Sigmoid colon (tissue), 7 donors: ENCODE data around the gene GPD2. TPM values are rescaled to one million over a fixed set of nuclear protein-coding genes. Genes with fewer than 3 reads are reported as not detected.
A peak's percentile ranks its signal among the peaks of the same experiment; 100 is the strongest.

Source experiments
- DNase-seq: peaks from one replicate; pipeline ENCODE4 v3.0.0-alpha.2; 2019
- H3K27ac ChIP-seq, 4 donors: fragments of 200-600 bp; sonication (generic); one replicate each; pipeline ENCODE4 v1.5.1; 2016 to 2019; ENCODE audit warnings: mild to moderate bottlenecking in 1 of 4
- H3K27me3 ChIP-seq, 3 donors: fragments of 200-600 bp; sonication (generic); one replicate each; pipeline ENCODE4 v1.5.1; 2019; ENCODE audit warnings: mild to moderate bottlenecking in 1 of 3
- H3K36me3 ChIP-seq, 4 donors: fragments of 200-600 bp; sonication (generic); one replicate each; pipeline ENCODE4 v1.5.1; 2016 to 2019
- H3K4me1 ChIP-seq, 4 donors: fragments of 200-600 bp; sonication (generic); one replicate each; pipeline ENCODE4 v1.5.1; 2017 to 2019
- H3K4me3 ChIP-seq, 4 donors: fragments of 200-600 bp; sonication (generic); one replicate each; pipeline ENCODE4 v1.5.1; 2017 to 2019; ENCODE audit warnings: mild to moderate bottlenecking in 2 of 4, moderate library complexity in 1 of 4
- H3K9me3 ChIP-seq, 4 donors: fragments of 200-600 bp in 3 of 4; sonication (generic) in 3 of 4; one replicate each; pipeline versions ENCODE4 v1.5.1 to v1.6.1; 2013 to 2019
- EP300 ChIP-seq, 4 donors: sonication (generic); formaldehyde crosslinking; IDR thresholded peaks; one replicate each; pipeline ENCODE4 v1.6.1; 2017; ENCODE audit warnings: antibody characterized with exemption in 4 of 4
- POLR2A ChIP-seq, 2 donors: fragments of 450-650 bp; IDR thresholded peaks; one replicate each; pipeline ENCODE4 v1.6.1; 2016; ENCODE audit warnings: antibody characterized with exemption in 2 of 2, mild to moderate bottlenecking in 2 of 2, moderate library complexity in 2 of 2
- POLR2AphosphoS5 ChIP-seq, 4 donors: sonication (generic); formaldehyde crosslinking; IDR thresholded peaks; one replicate each; pipeline ENCODE4 v1.6.1; 2017; ENCODE audit warnings: antibody characterized with exemption in 4 of 4
- WGBS, 2 donors: extraction: QIAGEN DNeasy Blood & Tissue Kit; methylation state at CpG; one replicate each; pipeline ENCODE4 v1.1.7; 2013; 5-methylcytosine and 5-hydroxymethylcytosine counted together
- intact Hi-C: fragments of 100-400 bp; cut with DNase I; formaldehyde crosslinking; loops from one replicate; pipeline ENCODE4 v1.15.1; 2023
- polyA plus RNA-seq, 3 donors: library from polyadenylated mRNA; stranded (reverse); fragments of 200-250 nt; gene quantifications; one replicate each; pipeline ENCODE4 v1.2.3, GENCODE V29; 2013
- total RNA-seq, 4 donors: library from RNA; depleted of rRNA; stranded (reverse); fragments of >200 nt; gene quantifications; one replicate each; pipeline ENCODE4 v1.1.0, GENCODE V29; 2016
- TF ChIP-seq, protein P1 (sequence below), 4 experiments: fragments of 450-650 bp in 3 of 4; fragments of 200-600 bp in 1 of 4; IDR thresholded peaks; one replicate each; pipeline ENCODE4 v1.5.1; 2016 to 2019; ENCODE audit warnings: antibody characterized with exemption in 4 of 4, mild to moderate bottlenecking in 3 of 4, moderate library complexity in 2 of 4
- donor health status: healthy with polysubstance abuse.
- donor health status: Bipolar disorder and iron deficiency.
- donor health status: healthy.

GPD2 gene
- total and polyA plus RNA-seq, 7 donors: 13.2 to 44.6 (median 16.3) TPM

DNA sequence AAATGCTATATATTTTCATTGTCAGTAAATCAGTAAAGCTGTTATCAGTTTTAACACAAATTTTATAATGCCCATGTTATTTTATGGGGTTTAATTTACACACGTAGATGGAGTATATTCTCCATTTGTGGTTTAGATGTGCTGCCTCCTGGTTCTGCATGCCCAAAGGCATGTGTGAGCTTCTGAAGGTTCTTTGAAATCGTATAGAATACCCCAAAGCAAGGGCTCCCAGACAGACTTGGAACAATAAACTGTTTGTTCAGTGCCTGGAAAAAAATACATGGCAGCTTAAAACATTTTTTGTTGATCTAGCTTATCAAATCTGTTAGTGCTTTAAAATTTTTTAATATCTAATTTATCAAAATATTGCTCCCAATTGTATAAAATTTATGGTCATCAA, 150.4 kb downstream of the GPD2 start:
- H3K27ac ChIP-seq: no peak overlapping the region
- TF ChIP-seq, protein P1, sequence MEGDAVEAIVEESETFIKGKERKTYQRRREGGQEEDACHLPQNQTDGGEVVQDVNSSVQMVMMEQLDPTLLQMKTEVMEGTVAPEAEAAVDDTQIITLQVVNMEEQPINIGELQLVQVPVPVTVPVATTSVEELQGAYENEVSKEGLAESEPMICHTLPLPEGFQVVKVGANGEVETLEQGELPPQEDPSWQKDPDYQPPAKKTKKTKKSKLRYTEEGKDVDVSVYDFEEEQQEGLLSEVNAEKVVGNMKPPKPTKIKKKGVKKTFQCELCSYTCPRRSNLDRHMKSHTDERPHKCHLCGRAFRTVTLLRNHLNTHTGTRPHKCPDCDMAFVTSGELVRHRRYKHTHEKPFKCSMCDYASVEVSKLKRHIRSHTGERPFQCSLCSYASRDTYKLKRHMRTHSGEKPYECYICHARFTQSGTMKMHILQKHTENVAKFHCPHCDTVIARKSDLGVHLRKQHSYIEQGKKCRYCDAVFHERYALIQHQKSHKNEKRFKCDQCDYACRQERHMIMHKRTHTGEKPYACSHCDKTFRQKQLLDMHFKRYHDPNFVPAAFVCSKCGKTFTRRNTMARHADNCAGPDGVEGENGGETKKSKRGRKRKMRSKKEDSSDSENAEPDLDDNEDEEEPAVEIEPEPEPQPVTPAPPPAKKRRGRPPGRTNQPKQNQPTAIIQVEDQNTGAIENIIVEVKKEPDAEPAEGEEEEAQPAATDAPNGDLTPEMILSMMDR (IDR thresholded peaks at IDR 0.05): no peak
- TF ChIP-seq POLR2AphosphoS5 (IDR thresholded peaks at IDR 0.05): no peak
- TF ChIP-seq POLR2A (IDR thresholded peaks at IDR 0.05): no peak
- no peak for TF ChIP-seq EP300 (IDR thresholded peaks at IDR 0.05)
- WGBS, 2 donors: 54 to 76% methylated on average over 2 of the region's 2 CpGs
- peaks cover 0 to 5% (median 2%) of the 10 kb centered on the region in 4 donors for H3K4me1 ChIP-seq
- no peak overlapping the region for H3K4me3 ChIP-seq
- peaks cover 0 to 16% (median 0%) of the 10 kb centered on the region in 4 donors for H3K36me3 ChIP-seq
- intact Hi-C loops: loop anchor here (5.0 to 10.0 kb wide), 3 partner anchors 182 to 394 kb away; no protein-coding TSS in a partner anchor
- no peak for DNase-seq
- H3K27me3 ChIP-seq: no peaks in the 10 kb centered on the region
- H3K9me3 ChIP-seq: no peaks in the 10 kb centered on the region

DNA sequence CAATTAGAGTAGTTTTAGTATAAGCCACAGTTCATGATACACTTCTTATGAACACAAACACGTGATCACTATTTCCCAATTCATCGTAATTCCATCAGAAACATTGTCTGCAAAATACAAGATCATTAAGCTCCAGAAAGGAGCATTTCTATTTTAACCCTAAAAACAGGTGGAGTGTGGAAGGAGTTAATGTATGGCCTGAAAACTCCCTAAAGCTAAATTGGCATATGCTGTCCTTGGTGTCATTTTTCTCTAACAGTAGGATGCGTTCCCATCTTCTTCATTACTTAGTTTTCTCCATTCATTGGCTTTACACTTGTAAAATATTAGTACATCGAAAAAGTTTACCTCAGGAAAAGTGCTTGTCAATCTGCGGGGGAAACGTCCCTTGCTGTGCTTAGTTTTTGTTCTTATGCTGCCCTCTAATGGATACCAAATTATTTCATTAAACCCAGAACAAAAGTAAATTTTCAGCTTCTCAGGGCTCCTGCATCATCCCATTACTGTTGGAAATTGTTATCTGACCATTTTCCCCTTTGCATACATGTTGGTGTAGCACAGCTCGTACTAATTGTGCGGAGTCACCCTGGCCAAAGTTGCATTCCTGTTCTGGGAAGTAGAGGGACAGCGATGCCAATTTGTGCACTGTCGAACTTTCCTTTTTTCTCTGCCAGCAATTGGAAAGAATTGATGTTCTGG, 153.4 kb downstream of the GPD2 start:
- Histone ChIP-seq H3K4me3 (no peak overlapping the region), H3K4me1 (peaks cover 0 to 5% (median 2%) of the 10 kb centered on the region in 4 donors), H3K27ac (no peak overlapping the region), H3K9me3 (no peaks in the 10 kb centered on the region), H3K36me3 (no peaks in the 10 kb centered on the region), H3K27me3 (no peaks in the 10 kb centered on the region)
- WGBS, 2 donors: 46 to 51% methylated on average over 10 of the region's 10 CpGs
- TF ChIP-seq, protein P1 (IDR thresholded peaks at IDR 0.05): peak in 3 of 4 experiments; percentile 25 to 53 (median 26)
- no peak for TF ChIP-seq POLR2A (IDR thresholded peaks at IDR 0.05)
- no peak for DNase-seq
- intact Hi-C loops: loop anchor here (5.0 to 10.0 kb wide), 3 partner anchors 185 to 397 kb away; no protein-coding TSS in a partner anchor

DNA sequence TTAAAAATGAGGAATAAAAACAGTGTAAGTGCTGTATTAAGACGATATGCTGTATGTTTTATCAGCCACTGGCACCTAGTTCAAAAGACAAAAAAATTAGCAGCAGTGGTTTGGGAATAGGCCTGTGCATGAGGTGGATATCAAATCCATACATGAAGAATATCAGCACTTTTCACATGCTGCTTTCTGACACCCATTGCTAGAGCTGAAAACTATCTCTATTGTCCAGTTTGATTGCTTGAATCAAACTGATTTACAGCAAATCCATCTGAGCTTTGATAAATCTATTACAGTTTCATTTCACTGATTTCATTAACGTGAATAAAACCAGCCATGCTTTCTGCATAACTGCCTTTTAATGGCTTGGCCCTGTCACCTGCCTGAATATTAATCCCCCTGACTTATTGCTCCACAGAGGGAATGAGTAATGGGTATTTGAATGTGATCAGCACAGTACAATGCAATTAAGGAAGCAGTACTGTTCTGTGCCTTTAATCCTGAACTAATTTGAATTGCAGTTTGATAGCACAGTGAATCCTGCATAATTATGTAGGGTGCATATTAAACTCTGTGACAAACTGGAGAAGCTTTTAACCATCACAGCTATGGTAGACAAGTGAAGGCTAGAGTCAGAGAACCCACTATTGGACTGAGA, 154.0 kb downstream of the GPD2 start:
- H3K9me3 ChIP-seq: no peaks in the 10 kb centered on the region
- no peaks in the 10 kb centered on the region for H3K36me3 ChIP-seq
- intact Hi-C loops: no loop called here
- no peak for TF ChIP-seq POLR2AphosphoS5 (IDR thresholded peaks at IDR 0.05)
- TF ChIP-seq, protein P1 (IDR thresholded peaks at IDR 0.05): no peak
- no peak for TF ChIP-seq EP300 (IDR thresholded peaks at IDR 0.05)
- no peak for TF ChIP-seq POLR2A (IDR thresholded peaks at IDR 0.05)
- peaks cover 0 to 5% (median 2%) of the 10 kb centered on the region in 4 donors for H3K4me1 ChIP-seq
- no peak for DNase-seq
- no peak overlapping the region for H3K4me3 ChIP-seq
- no peak overlapping the region for H3K27ac ChIP-seq
- no peaks in the 10 kb centered on the region for H3K27me3 ChIP-seq
- WGBS, 2 donors: 77 to 82% methylated on average over 2 of the region's 2 CpGs

DNA sequence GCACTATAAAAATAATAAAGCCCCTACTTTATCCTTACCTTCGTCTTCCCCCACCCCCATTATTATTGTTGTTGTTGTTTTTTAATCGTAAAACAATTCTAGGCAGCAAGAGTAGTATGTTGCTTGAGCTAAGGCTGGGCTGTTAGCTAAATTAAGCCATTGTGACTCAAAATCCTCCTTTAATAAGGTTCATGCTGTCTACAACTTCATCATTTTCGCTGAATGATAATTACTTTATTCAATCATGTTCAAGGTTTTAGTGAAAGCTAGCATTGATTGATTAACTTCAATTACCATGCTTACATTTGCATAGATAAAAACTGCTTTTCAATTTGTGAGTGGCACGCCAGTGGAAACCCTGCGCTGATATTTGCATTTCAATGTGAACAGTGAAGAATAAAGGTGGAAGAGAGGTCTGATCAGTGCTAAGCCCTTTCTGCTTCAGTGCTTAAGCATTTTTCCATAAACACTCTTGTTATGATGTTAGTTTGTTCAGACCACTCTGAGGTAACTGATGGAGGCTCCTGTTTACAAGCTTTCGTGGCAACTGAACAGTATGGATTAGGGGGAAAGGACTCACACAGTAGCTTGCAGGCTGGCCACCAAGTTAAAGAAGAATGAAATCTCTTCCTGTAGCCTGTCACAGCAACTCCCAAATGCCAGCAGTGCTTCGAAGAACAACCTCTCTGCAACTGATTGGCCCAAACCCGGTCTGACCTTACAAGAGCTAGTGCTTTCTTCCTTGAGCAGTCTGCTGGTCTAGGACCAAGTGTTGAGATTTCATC, 156.8 kb downstream of the GPD2 start:
- Histone ChIP-seq H3K4me3 (no peak overlapping the region), H3K9me3 (no peaks in the 10 kb centered on the region), H3K27ac (no peak overlapping the region), H3K4me1 (peaks cover 0 to 5% (median 2%) of the 10 kb centered on the region in 4 donors), H3K27me3 (no peaks in the 10 kb centered on the region), H3K36me3 (no peaks in the 10 kb centered on the region)
- WGBS, 2 donors: 80 to 81% methylated on average over 8 of the region's 8 CpGs
- DNase-seq: no peak
- TF ChIP-seq, protein P1 (IDR thresholded peaks at IDR 0.05): no peak
- TF ChIP-seq EP300 (IDR thresholded peaks at IDR 0.05) (no peak), POLR2A (IDR thresholded peaks at IDR 0.05) (no peak), POLR2AphosphoS5 (IDR thresholded peaks at IDR 0.05) (no peak)
- intact Hi-C loops: no loop called here
